HG03520 (cell line): ENCODE measurements around the gene TRPM5.
A peak's percentile ranks its signal among the peaks of the same experiment; 100 is the strongest.

ENCODE experiments used
- ATAC-seq: cut with Tn5 transposase; IDR thresholded peaks from one replicate; pipeline ENCODE4 v1.9.1; 2021; ENCODE audit warnings: mild to moderate bottlenecking, moderate library complexity; ENCODE audit not compliant: unreplicated experiment

TRPM5 gene

DNA sequence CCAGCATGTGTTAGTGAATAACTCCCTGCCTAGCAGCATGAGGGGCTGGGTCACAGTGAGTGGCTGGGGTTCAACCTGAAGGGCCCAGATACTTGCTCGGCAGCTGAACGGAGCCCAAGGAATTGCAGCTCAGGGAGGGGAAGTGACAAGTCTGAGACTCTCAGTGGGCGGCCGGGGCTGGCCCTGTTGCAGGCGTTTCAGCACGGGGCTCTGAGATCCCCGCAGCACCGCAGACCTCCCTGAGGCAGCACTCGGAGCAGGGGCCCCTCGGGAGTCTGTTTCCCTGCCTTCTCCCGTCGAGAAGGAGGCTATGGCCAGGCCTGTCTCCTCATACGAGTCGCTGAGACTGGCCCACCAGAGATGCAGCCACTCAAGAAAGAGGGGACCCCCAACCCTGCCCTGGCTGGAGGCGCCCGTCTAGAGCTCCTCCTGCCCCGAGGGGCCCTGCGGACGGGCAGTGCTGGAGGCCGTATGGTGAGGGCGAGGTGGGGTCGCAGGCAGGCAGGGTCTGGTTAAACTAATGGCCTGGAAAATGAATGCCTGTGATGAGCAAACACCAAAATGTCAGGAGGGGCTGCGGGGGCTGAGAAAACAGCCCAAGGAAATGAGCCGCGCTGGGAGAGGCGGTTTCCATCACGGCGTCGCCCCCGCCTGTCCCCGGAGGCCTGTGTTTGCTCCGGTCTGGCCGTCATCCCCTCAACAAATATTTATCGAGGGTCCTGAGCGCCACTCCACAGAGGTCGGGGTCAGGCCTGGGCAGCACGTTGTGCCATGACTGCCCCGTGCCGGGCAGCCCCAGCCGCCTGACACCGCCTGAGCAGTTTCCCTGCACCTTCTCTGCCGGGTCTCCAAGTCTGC is 34.5 kb downstream of the TRPM5 start:
- no peak for ATAC-seq

GRCh38 chr11:2409126-2409525 is 35.2 kb downstream of the TRPM5 start:
- ATAC-seq = no peak

DNA sequence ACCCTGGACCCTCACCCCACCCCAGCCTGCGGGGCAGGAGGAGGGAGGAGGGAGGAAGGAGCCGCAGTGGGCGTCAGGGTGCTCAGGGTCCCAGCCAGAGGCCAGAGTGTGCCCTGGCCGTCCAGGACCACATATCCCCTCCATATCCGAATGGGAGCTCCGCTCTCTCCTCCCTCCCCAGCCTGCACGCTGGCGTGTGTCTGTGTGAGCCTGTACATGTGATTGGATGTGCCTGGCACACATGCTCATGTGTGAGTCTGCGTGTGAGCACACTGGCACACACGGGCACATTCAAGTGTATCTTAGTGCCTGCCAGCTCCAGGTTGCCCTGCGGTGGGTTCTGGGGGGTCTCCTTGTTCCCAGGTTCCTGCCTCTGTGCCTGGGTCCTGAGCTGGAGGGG is 35.6 kb downstream of the TRPM5 start:
- no peak for ATAC-seq

DNA sequence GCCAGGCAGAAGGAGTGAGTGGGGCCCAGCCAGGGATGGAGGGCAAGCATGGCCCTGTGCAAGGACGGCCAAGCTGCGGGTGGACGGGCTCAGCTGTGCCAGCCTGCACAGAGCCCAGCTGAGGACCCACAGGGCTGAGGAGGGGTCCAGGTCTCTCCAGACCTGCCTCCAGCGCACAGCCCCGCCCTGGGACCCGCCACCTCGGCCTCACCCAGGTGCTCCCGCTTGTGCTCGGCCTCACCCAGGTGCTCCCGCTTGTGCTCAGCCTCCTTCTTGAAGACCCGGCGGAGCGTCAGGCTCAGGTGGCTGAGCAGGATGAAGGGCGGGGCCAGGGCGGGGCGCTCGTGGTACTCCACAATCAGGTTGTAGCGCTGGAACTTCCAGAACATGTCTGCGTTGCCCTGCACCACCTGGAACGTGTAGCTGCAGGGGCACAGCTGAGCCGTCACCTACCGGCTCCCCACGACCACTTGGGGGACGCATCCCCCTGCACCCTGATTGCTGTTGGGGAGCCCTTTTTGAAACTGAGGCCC is 37.4 kb downstream of the TRPM5 start:
- no peak for ATAC-seq

DNA sequence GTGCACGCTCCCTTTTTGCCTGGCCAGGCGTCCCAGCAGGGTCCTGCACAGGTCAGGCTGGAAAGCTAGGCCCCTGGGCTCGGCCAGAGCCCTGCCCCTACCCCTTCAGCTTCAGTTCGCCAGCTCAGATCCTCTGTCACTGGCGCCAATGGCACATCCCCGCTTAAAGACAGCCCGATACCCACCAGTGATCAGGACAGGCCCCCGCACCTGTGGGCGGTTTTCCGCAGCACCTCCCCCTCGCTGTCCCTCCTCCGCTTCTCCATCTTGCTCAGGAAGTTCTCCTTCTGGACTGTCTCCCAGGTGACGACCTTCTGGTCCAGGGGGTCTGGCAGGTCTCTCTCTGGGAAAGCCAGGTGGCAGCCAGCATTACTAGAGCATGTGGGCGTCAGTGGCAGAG is 37.9 kb downstream of the TRPM5 start:
- no peak for ATAC-seq

DNA sequence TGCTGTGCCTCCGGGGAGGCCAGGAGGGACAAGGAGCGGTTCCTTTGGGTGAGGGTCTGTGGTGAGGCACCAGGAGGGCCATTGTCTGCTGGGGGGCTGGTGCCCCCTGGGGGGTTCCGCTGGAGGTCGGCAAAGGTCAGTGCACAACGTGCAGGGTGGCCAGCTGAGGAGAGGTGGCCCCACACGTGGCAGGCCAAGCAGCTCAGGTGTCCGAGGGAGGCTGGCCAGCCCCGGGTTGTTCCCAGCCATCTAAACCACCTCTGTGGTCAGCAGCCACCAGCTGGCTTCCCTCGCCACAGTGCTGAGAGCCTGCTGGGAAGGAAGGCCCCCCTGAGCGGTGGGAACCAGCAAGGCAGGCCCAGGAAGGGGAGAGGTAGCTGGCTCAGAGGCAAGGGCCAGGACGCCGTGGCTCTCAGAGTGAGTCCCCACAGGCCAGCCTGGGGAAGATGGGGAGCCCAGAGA is 39.5 kb downstream of the TRPM5 start:
- no peak for ATAC-seq

- ATAC-seq = no peak
These were observed 41.2 kb downstream of the TRPM5 start for GRCh38 chr11:2402890-2403645.

DNA sequence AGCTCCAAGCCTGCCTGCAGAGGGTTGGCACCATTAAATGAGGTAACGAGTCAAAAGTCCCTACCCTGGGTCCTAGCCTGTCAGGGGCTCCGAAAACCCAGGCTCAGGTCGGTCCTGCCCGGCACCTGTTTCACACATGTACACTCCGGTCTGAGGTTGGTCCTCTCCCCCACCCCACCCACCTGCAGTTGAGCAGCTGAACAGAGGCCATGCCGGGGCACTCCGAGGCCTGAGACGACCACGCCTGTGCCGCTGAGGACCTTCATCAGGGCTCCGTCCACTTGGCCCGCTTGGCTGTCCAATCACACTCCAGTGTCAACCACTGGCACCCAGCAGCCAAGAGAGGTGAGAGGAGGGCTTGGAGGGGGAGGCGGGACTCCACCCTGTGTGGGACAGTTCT is 42.2 kb downstream of the TRPM5 start:
- no peak for ATAC-seq

DNA sequence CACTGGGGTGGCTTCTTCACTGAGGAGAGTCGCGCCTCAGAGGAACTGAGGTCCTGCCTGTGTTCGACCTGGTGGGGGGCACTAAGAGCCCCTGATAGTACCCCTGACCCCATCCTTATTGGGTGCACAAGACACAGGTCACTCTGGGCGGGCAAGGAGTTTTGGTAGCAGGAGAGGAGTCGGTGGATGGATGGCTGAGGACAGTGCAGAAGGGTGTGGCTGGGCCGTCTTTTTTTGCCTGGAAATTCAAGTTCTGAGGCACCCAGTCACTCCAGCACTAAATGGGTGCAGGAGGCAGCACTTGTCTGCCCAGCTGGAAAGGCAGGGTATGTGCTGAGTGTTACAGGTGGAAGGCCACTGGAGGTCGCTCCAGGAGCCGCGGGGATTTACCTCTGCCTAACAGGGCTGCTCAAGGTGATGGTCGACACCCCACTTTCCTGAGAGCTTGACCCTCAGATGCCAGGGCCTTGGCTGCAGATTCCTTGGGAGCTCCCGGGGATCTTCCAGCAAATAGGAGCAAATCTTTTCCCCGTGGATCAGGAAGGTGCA is 42.8 kb downstream of the TRPM5 start:
- ATAC-seq = no peak

DNA sequence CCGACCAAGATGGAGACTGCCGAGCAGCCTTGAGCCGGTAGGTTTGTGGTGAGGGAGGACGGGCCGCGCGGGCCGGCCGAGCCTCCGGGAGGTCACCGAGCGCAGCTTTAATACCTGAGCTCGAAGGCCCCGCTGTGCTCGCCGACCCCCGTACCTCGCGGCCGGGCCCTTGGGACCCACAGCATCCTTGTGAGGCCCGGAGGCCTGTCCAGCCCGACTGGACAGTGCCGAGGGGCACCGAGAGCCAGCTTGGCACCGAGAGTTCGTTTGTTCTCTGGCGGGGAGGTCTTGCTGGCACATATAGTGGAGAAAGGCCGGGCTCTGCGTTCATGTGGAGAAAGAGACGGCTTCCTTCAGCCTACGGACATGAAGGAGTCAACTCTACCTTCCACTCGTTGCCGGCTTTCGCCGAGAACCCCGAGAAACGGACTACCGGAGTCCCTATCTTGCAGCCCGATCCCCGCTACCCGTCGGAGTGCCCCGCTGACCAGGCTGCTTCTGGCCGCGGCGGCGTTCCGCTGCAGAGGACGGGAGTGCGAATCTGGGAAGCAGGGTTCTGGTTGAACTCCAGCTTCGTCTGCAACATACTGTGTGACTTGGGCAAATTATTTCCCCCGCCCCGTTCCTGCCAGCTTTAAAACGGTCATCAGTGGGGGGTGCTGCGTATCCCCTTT is 43.4 kb downstream of the TRPM5 start:
- peak; percentile 1 for ATAC-seq

DNA sequence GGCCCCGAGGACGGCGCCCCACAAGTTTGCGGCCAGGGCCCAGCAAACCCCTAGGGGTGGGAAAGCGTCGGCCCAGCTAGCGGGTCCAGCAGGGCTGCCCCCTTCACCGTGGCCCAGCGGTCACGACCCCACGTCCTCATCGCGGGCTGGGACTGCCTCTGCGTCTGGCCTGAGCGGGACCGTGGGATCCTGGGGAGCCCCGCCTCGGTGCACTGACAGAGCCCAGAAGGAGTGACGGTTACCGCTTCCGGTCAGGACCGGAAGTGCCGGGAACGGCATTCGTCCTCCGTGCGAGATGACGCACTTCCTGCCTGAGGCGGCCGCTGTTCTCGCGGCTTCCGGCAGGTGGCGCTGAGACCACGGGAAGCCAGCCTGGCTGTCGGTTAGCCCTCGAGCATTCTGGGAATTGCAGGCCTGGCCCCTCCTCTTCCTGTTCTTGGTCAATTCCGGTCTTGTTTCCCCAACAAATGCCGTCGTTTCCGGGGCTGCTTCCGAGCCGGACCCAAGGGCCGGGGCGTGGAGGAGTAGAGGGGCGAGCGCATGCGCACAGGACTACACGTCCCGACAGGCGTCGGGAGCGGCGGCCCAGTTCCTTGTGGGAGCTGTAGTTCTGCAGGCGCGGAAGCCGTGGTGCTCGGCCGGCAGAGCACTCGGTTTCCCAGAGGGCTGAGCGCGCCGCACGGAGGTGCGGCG is 44.1 kb downstream of the TRPM5 start, which contains the start of gene TSSC4:
TSS of gene TSSC4 (plus strand) at position 682 of the 693 bp plus-strand sequence. CDS start 1,884 bp downstream, outside the sequence.
- peak; percentile 79 for ATAC-seq

- peak; percentile 1 for ATAC-seq
These were observed 44.7 kb downstream of the TRPM5 start for GRCh38 chr11:2399488-2400068.

GRCh38 chr11:2398664-2399355 is 45.5 kb downstream of the TRPM5 start:
- ATAC-seq = no peak

- ATAC-seq = no peak
These were observed 47.3 kb downstream of the TRPM5 start for GRCh38 chr11:2397005-2397404.

DNA sequence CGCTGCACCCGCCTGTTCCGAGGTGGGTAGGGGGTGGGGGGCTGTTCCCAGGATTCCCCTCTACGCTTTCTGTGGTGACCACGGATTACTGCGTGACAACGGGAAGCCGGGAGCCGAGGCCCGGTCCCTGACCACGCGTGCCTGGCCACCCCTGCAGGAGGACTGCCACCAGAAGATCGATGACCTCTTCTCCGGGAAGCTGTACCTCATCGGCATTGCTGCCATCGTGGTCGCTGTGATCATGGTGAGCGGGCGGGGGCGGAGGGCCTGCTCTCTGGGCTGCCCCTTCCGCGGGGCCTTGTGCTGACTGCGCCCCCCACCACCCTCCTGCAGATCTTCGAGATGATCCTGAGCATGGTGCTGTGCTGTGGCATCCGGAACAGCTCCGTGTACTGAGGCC is 47.8 kb downstream of the TRPM5 start:
- ATAC-seq = no peak

GRCh38 chr11:2395856-2396255 is 48.5 kb downstream of the TRPM5 start:
- no peak for ATAC-seq

DNA sequence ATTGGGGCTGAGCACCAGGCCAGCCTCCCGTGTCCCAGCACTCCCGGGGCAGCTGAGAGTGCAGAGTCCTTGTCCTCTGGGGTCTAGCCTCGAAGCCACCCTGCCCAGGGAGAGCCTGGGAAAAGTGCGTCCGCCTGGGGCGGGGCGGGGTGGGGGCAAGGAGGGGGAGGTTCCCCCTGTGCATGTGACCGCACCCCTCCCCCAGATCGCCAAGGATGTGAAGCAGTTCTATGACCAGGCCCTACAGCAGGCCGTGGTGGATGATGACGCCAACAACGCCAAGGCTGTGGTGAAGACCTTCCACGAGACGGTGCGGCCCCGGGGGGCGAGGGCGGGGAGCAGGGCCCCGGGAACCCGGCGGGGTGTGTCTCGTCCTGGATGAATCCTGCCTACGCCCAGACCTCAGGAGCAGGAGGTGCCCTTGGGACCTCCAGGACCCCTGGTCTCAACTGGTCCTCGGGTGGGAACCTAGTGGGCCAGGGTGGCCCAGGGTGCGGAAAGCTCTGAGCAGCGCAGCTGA is 49.0 kb downstream of the TRPM5 start:
- no peak for ATAC-seq

GRCh38 chr11:2394818-2395105 is 49.6 kb downstream of the TRPM5 start:
- no peak for ATAC-seq
